NCI-H446 treated with DMSO at 0.1 percent for 48 hours (cell line): Measurements from ENCODE around the gene NR3C2.

Source experiments
- DNase-seq: peaks from one replicate; lab custom pipeline; 2025; lab: John Stamatoyannopoulos, UW

NR3C2 gene

GRCh38 chr4:148054275-148054674 is 387.9 kb downstream of the NR3C2 start:
- DNase-seq, result no peak

DNA sequence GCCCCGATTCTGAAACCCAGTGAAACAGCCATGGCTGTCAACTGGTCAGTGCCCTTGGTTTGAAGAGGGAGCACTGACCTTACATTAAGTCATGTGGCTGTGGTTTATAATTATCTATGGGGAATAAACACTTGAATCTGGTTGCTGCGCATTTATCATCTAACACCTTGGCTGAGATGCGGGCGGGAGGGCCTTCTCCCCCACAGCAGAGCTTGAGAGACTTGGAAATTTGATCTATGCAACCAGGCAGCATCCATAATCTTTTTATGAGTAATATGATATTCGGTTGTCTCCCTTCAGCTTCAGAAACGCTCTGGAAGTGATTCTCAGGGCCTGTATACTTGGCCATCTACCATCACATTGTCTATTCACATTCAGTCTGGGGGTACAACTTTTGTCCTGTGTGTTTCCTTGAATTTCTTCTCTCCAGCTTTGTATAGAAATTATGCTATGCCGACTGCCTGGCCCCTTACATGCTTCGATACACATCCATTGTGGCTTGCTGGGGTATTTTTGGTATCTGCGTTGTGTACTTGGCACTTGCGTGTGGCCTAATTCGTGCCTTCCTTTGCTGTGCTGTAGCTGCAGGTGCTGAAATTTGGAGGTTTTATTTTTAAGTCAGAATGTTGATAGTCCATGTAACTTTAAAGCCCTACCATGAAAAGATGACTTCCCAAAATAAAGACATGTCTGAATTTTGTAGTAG is 388.8 kb downstream of the NR3C2 start:
- DNase-seq, result no peak

GRCh38 chr4:148052448-148052847 is 389.8 kb downstream of the NR3C2 start:
- no peak for DNase-seq

DNA sequence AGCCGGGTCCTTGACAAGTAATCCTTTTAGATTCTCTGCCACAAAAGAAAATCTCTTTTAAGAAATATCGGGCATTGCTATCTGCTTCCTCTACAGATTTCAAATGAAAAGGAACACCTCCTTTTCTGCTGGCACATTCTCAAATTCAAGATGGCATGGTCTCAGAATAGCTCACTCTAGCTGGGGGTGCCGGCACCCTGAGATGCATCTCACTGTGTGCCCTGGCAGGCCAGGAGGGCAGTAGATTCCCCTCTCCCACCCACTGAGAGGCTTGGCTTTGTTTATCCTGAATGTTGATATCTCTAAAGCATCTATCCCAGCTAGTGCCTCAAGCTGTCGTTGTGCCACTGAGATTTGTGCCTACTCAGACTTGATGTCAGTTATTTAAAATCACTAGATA is 390.8 kb downstream of the NR3C2 start:
- DNase-seq, result no peak

- no peak for DNase-seq
These were observed 393.6 kb downstream of the NR3C2 start for GRCh38 chr4:148048598-148048997.

DNA sequence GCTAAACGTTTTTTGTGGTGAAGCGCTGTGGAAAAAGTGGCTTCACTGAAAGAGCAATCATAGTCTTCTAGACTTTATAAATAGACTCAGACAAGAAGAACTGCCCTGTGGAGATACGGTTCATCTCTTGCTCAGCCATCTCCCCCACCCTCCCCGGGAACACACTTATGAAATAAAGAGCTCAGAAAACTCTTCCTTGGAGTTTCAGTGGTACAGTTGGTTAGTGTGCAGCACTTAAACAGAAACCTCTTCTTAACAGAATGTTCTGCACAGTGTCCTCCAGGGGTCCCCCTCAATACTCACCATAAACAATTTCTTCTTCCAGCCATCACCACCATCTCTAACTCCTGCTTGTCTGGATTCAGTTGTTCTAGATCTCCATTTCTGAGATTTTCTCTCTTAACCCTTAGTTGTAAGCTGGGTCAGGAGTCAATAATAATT is 397.3 kb downstream of the NR3C2 start:
- no peak for DNase-seq

DNA sequence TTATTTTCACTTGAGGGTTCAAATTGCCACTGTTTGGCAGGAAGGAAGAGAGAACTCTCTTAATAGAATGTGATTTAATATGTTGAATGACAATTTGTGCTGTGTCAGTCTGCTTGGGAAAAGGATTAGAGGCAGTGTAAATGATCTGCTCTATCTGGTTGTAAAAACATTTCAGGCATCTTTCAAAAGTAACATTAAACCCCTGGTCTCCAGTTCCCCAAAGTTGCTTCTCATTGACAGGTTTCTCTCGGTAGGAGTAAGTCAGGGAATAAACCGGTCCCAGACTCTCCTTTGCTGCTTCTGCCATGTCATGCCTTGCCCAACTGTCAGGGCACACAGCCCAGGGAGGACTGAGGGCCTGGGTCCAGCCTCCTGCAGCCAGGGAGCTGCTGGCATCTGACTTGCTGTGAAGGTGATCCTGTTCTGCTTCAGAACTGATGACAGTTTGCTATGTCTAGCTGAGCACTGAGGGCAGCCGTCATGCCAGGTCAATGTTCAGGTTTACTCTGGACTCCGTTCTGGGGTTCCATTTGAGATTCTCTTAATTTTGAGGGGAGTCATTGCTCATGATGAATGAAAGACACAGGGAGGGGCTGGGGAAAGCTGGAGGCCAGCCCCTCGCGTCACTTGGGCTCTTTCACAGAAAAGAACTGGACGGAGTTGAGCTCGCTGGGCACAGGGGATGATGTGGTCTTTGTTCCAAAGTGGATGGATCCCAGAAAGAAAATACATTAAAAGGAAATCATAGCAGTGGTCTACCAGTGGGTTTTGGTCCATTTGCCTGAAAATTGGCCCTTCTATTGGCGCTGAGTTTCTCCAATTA is 397.9 kb downstream of the NR3C2 start:
- no peak for DNase-seq

DNA sequence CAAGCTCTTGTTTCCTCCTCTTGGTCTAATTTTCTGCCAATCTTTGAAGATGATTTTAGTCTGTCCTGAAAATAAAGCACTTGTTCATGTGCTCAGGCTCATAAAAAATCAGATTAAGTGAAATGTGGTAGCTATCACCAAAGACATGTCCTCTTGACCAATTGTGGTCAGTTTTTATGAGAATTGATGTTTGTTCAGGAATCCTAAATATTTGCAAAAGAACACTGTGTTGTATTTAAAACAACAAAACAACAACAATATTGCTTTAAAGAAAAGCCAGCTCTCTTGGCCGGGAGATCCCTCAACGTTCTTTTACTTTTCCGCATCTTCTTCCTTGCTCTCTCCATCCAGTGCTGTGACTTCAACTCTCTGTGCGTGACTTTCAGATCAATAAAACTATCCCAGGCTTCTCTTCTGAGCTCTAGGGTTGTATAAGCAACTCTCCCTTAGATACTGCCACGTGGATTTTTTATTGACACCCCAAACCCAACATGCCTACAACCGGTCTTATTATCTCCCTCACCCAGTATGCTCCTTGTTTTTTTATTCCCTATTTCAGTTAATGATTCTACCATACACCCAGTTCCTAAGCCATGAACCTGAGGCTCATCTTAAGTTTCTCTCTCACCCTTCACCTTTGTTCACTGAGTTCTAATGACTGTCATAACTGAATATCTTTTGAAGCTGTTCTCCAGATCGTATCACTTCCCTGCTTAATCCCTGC is 400.4 kb downstream of the NR3C2 start:
- no peak for DNase-seq

GRCh38 chr4:148034813-148035212 is 407.4 kb downstream of the NR3C2 start:
- DNase-seq, result no peak

DNA sequence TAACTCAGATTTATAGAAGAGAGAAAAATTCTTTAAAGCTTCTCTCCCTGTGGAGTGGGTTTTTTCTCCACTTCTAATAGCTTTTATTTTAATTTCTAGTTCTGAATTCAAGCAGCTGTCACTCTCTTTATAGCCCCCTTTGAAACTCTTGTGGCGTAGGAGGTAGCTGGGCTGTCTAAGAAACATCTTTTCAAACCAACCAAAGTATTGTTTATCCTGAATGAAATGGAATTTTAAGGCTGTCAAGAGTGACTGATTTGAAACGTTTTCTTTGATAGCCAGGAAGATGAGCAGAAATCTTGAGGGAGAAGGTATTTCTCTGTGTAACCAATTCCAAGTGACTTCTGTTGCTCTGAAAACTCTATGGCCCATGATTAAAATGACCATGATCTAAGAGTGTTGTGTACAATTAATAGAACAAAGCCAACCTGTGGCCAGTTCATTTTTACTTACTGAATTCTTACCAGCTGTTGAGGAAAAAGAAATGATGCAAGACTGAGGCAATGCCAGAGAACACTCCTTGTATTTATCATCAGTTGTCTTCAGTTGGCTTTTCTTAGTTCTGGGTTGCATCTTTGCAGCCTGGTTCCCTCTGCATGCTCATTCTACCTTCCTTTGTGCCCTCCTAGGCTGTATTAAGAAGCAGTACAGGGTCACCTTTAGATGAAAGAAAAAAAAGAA is 411.9 kb downstream of the NR3C2 start:
- DNase-seq, result no peak

DNA sequence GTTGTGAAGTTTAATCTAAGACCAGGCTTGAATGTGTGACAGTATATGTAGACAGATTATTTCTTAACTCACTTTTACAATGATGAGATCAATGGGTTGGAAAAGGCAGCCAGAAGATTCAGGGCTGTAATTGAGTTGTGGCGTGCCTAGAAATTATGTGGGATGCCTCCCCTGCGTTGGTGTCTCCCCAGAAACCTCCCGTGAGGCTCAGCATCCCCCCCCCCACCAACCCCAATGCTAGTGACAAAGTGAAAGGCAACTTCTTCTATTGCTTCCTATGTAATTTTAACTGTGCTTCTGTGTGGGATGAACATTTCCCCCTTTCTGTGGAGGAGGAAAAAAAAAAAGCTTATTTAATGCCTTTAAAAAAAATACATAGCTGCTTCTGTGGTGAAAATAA is 412.4 kb downstream of the NR3C2 start:
- DNase-seq, result no peak
